Left lobe of liver (tissue), 2 donors: Measurements from ENCODE around the gene CCDC91. TPM values are rescaled to one million over a fixed set of nuclear protein-coding genes. Genes with fewer than 3 reads are reported as not detected.
"Not testable (repeated sequence)": the region's sequence is repeated elsewhere in the genome, so short reads cannot be mapped to it uniquely, and the experiment has no call there.

Experiments
- ATAC-seq: fragments of 200-7000 bp; cut with Tn5 transposase; one replicate; pipeline ENCODE4 v1.9.1; 2020; ENCODE audit warnings: mild to moderate bottlenecking, moderate library complexity
- DNase-seq: peaks from one replicate; pipeline ENCODE4 v3.0.0-alpha.2; 2020; ENCODE audit warnings: low spot score
- total RNA-seq: library from RNA; stranded (reverse); gene quantifications from one replicate; pipeline ENCODE4 v1.2.1, GENCODE V29; 2021
- donor health status: DM: no; HTN: no; CAD: no; lungs with moderate emphysema.
- donor health status: DM: no; HTN: yes; CAD: no.

Gene CCDC91
- total RNA-seq, 1 donor from 2014 or later, result 11.9 TPM

DNA sequence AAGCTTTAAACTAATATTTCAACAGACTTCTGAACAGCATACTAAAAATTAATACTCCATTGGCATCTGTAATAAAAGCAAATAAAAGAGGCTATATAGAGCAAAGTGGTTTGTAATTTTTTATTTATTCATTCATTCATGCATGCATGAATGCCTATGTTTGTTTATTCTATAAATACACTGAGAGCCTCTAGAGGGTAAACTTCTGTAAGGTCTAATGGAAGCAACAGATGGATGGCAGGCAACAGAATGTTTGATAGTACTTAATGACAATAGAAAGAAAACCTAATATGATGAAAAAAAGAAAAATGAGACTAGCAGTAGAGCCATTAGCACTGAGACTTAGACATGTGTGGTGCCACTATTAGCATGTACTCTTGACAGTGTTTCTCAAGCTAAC, 253.1 kb downstream of the CCDC91 start:
- DNase-seq (no peak), ATAC-seq (no peak)

DNA sequence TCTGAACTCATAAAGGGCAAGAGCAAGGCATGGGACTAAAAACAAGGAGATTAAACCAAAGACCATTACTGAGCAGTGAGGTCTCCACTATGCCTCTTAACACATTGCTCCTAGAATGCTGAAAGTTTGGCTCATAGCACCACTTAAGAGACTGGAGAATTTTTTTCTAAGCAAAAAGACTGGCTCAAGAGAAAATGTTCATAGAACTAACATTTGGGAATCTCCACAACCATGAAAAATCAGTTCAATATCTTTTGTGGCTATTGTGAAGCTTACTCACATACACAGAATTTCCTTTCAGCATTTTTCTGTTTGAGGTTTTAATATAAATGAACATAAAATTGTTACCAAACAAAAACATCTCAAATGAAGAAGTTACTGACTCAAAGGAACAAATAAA, 255.8 kb downstream of the CCDC91 start:
- DNase-seq (no peak), ATAC-seq (no peak)

DNA sequence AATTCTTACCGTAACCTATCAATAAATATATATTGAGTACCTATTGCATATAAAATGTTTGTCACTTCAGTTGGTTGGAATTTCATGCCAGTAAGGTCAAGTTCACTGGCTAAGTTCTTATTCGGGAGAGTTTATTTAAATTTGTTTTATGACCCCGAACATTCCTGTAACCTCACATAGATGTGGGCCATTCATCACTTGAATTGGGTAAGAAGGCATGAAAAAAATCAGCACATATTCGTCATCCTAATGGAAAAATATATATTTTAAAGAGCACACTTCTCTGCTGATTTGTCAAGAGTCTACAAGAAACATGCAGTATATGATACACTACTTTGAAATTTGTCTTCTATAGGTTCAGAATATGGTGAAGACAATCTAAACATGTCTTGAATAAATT, 263.4 kb downstream of the CCDC91 start:
- ATAC-seq (no peak), DNase-seq (no peak)

DNA sequence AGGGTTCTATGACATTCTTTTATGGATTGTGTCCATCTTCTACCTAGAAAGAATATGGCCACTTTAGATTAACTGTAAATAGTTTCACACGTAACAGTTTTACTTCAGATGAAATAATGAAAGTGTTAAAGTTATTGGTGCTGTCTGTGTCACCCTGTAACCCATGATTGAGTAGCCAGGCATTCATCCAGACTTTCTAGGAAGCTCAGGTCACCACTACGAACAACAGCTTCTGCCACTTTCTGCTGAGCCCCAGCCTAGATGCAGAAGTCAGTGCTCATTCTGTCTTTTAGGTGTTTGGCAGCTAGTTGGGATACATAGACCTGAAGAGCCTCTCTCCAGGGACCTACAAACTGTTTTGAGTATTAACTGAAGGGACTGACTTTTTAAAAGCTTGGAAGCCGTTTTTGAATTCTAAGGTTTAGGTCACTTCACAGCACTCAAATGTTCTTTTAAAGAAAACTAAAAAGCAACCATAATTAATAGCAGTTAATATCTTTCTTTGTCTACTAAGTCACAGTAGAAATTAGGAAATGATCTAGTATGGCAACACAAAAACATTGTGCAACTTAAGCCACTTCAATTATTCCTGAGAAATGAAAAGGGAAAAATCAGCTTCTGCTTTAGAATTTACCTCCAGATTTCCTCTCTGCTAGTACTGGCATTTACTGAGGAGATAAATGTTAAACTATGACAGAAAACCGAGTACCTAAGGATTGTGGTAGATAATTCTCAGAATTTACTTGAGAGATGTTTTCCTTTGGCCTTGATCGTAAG, 266.9 kb downstream of the CCDC91 start:
- DNase-seq, result no peak
- no peak for ATAC-seq

DNA sequence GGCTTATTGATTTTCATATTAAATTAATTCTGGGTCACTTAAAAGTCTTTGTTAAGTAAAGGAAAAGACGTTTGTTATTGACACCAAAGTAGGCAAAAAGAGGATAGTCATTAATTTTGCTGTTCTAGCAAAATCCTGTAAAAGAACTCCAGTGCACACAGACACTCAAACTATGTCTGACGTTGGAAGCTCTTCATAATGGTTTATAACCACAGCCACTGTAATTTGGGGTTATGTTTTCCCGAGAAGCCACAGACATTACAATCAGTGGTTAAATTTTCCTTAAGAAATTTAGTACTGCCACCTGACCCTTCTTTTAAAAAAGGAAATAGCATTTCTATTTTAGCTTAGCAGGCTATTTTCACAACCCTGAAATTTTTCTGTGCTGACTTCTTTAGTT, 267.5 kb downstream of the CCDC91 start:
- DNase-seq (no peak), ATAC-seq (no peak)

DNA sequence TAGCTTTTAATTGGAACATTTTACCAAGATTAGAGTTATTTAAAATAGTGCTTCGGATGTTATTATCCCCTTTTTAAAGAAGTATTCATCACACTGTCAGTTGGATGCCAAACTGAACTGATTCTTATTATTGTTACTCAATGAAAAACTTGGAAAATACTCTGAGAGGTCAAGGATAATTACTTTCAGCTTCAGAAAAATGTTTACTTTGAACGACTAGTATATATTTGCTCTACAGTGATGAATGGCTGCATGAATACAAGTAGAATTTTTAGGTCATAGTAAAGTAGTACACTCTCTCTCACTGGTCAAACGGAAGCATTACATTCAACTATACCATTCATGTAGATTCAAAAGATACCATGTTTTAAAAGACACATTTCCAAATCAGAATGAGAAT, 269.2 kb downstream of the CCDC91 start:
- DNase-seq, result no peak
- ATAC-seq, result no peak

DNA sequence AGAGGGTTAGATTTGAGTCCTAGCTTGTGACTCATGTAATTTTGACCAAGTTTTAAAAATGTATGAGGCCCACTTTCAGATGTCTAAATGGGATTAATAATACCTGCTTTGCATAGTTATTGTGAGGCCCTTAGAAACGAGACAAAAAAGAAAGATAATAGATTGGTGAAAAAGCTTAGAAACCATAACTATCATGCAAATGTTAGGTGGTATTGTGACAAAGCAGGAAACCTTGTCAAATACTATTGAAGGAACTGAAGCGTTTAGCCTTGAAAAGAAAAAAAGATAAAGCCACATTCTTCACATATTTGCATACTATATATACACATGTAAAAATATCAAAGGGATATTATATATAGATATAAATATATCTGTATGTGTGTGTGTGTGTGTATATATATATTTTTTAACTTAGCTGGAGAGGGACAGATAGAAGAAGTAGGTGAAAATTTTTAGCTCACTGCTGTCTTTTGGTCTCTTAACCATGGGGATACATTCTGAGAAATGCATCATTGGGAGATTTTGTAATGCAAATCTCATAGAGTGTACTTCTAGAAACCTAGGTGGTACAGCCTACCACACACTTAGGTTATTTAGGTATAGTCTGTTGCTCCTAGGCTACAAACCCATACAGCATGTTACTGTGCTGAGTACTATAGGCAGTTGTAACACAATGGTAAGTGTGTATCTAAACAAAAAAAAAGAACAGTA, 270.3 kb downstream of the CCDC91 start:
- no peak for ATAC-seq
- no peak for DNase-seq

DNA sequence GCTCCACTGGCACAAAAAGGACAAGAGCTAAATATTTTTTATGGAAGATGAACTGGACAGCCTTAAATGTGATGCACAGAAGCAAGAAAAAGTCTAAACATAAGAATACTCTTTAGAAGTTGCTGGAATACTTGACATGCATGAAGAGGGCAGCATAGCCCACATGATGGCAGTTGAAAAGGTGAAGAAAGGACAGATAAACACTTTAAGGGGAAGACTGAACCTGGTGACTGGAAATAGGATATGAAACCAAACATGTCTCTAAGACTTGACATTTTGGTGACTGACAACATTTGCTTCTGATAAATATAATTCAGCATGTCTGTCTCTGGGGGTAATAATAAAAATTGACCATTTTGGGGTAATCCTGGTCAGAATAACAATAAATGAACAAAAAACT, 273.1 kb downstream of the CCDC91 start:
- DNase-seq (no peak), ATAC-seq (no peak)

DNA sequence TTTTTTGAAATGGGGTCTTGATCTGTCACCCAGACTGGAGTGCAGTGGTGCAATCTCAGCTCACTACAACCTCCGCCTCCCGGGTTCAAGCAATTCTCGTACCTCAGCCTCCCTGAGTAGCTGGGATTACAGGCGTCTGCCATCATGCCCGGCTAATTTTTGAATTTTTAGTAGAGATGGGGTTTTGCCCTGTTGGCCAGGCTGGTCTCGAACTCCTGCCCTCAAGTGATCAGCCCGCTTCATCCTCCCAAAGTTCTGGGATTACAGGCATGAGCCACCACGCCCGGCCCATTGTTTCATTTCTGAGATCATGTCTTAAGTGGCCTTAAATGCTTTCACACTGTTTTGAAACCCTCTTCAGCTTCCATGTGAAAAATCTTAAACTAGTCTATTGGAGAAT, 281.5 kb downstream of the CCDC91 start:
- not testable (repeated sequence) for ATAC-seq, DNase-seq

DNA sequence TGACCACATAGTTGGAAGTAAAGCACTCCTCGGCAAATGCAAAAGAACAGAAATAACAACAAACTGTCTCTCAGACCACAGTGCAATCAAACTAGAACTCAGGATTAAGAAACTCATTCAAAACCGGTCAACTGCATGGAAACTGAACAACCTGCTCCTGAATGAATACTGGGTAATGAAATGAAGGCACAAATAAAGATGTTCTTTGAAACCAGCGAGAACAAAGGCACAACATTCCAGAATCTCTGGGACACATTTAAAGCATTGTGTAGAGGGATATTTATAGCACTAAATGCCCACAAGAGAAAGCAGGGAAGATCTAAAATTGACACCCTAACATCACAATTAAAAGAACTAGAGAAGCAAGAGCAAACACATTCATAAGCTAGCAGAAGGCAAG, 285.9 kb downstream of the CCDC91 start:
- not testable (repeated sequence) for DNase-seq, ATAC-seq

DNA sequence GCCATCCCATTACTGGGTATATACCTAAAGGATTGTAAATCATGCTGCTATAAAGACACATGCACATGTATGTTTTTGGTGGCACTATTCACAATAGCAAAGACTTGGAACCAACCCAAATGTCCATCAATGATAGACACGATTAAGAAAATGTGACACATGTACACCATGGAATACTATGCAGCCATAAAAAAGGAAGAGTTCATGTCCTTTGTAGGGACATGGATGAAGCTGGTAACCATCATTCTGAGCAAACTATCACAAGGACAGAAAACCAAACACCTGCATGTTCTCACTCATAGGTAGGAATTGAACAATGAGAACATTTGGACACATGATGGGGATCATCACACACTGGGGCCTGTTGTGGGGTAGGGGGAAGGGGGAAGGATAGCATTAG, 288.8 kb downstream of the CCDC91 start:
- not testable (repeated sequence) for ATAC-seq, DNase-seq

DNA sequence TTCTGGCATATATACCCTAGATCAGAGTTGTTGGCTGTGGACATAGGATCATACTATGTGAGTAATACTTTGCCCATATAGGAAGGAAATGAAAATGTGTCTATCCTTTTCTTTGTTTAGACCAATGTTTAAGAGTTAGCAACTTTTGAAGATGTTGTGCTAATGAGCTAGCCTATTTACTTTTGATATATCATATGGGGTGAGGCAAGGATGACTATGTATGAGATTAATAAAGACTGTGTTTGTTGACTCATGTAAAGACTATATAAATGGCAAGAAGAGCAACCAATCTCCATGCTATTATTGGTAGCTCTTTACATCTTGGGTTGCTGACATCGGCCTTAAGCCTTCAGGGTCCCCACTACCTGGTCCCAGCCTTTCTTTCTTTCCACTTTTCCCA, 289.4 kb downstream of the CCDC91 start:
- DNase-seq, result no peak
- ATAC-seq, result no peak

DNA sequence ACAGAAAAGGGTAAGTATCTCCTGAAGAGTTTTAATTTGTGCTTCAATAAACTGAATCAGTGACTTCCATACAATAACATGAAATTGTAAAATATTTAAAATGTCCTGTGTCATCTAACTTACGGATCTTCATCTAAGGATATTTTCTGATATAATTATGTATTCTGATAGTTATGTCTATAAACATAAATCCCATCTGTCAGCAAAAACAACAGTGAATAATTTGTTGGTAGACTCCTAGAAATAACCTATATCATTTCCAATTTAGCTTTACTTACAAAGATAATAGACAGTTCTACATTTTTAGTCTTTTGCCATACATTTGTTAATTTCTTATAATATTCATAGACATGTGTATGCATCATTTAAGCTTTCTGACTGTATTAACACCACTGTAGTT, 293.9 kb downstream of the CCDC91 start:
- ATAC-seq (no peak), DNase-seq (no peak)

DNA sequence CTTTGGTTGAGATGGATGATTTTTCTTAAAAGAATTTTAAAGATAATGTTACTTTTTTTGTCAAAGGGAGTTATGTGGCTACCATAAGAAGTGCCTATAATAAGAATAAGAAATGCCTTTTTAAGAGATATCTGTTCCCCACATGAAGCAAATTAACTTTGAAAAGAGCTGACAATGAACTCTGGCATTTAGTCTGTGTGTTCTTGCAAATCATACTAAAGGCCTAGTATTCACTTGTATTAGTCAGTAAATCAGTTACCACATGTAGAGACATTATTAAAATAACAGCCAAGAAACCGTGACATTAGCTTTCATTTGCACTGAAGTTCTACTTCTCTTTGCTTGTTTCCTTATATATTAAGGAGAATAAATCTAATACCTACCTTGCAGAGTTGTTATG, 296.3 kb downstream of the CCDC91 start:
- no peak for DNase-seq

DNA sequence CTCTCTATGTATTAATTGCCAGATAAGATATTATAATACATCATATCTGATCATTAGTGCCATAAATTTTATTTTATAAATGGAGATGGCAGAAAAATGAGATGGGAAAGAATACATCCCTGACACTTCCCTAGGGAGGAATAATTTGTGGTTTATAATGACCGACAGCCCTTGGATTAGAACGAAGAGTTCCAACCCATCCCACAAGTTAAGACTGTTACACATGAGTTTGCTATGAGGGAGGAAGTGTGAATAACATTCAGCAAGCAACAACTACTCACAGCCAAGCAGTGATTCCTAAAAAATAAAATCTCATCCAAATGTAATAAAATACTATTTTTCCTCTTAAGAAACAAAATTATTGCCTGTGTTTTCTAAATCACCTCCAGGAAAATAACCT, 299.0 kb downstream of the CCDC91 start:
- ATAC-seq (no peak), DNase-seq (no peak)

More for the DNA sequence above, 296.3 kb downstream of the CCDC91 start:
- ATAC-seq, result no peak

DNA sequence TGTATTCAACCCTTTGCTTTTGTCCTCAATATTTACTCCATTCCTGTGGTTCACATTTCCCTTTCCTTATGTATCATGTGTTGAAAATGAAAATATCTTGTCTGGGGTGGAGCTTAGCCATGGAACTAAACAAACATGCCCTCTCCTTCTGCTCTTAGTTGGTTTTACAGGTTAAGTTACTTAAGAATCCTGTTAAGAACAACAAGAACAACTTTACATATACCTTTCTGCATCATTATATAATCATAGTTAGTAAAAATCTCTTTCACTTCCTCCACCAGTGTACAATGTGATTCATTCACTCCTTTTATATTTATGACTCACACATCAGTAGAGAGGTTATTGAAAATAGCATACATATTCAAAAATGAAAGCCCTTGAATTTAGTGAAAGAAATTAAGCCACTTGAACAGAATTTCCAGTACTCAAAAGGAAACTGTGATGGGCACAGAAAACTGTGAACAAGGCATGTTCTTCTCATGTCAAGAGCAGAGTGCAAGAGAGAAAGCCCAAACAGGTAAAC, 307.7 kb downstream of the CCDC91 start:
- ATAC-seq (no peak), DNase-seq (no peak)

DNA sequence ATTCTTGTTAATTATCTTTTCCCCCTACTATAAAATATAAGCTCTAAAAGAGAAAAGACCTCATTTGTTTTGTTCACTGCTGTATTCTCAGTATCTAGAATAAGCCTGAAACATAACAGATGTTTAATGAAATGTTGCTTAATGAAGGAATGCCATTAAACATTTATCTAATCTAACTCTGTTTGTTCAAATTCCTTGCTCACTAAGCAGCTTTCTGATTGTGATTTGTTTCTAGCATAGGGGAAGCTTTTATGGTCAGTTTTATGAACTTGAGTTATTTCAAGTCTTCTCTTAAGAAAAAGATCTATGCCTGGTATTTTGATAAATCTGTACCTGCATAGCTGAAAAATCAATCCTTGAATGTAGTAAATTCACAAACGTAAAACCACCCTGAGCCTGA, 308.6 kb downstream of the CCDC91 start:
- DNase-seq, result no peak

DNA sequence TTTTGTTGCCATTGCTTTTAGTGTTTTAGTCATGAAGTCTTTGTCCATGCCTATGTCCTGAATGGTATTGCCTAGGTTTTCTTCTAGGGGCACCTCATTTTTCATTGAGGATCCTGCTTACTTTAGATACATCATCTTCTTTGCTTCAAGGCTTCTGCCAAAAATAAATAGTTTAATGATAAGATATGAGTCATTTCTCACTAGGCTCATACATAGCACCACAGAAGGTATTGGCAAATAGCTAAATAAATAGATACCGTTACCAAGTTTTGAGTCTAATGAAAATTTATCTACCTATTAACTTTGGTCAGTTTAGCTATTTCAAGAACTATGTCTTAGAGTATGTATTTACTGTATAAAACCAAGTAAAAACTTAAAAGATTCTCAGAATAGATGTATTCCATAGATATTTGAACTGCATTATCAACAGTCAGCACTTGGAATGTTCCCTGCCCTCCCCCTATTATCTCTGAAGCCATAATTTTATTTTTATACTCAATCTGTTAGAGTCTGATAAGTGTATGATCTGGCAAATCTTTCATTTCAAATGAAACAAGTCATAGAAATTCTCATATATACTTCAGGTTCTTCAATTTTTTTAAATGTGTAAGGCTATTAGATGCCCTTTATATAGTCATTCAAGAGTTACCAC, 310.2 kb downstream of the CCDC91 start:
- DNase-seq, result no peak
- no peak for ATAC-seq

More for the DNA sequence above, 308.6 kb downstream of the CCDC91 start:
- no peak for ATAC-seq

DNA sequence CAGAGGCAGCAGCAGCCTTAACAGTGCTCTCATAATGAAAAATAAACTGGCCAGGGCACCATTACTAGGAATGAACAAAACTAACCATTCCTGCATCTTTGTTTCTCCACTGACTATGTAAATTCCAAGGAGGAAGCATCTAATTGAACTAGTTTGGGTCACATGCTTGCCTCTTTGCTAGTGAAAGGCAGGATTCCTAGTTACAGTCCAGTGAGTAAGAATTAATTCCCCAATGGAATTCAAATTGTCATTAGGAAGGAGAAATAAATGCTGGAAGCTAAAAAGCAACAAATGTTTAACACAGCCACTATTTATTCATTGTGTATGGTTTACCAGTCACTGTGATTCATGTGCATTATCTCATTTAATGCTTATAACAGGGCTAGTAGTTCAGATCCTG, 316.0 kb downstream of the CCDC91 start:
- ATAC-seq, result no peak
- no peak for DNase-seq

DNA sequence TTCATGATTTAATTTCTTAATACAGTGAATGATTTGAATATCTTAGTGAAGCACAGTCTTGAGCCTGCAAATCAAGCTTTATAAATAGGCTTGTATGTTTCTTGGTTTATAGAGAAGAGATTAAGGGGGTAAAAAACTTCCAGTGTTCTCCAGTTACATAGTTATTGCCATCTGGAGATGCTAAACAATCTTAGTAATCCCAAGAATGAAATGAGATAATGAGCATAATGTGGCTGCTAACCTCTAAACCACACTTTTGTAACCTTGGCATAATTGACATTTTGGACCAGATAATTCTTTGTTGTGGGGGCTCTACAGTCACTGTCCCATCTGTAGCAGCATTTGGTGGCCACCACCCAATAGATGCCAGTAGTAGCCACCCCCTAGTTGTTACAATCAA, 316.8 kb downstream of the CCDC91 start:
- ATAC-seq (no peak), DNase-seq (no peak)

DNA sequence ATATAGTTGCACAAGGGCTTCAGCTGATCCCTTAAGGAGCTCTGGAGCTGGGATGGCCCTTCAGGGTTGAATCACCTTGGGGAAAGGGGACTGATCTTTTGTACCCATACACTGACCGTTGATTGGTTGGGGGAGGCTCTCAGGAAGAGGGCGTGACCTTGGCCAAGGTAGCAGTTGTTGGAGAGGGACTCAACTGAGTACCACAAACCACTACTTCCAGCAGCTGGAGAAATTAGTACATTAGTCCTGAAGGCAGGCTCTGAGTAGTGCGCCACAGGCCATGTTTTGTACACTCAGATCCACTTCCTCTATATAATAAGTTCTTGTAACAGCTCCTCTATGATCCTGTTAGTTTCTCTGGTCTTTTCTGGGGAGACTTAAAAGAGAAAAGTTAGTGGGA, 317.6 kb downstream of the CCDC91 start:
- no peak for ATAC-seq

DNA sequence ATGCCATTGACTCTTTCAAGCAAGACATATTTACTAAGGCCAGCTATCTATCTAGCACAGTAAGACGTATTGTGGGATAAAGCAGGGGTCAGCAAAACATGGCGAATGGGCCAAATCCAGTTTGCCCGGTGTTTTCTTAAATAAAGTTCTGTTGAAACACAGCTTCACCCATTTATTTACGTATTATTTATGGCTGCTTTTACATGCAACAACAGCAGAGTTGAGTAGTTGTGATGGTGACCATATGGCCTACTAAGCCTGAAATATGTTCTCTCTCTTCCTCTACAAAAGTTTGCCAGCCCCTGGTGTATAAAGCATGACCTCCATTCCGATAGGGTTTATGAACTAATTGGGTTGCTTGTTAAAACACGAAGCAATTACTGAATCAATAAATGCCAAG, 322.1 kb downstream of the CCDC91 start:
- ATAC-seq (no peak), DNase-seq (no peak)

More for the DNA sequence above, 317.6 kb downstream of the CCDC91 start:
- no peak for DNase-seq
